GM20000 (cell line): ENCODE measurements around the gene SPACA9.

Experiments
- DNase-seq: peaks from one replicate; pipeline ENCODE4 v3.0.0; 2012; ENCODE audit warnings: low spot score
- CTCF ChIP-seq: IDR thresholded peaks from 2 replicates; pipeline ENCODE4 v1.5.1; 2012; ENCODE audit warnings: mild to moderate bottlenecking, control low read depth; ENCODE audit errors: extremely low read depth, missing control alignments

Gene SPACA9

DNA sequence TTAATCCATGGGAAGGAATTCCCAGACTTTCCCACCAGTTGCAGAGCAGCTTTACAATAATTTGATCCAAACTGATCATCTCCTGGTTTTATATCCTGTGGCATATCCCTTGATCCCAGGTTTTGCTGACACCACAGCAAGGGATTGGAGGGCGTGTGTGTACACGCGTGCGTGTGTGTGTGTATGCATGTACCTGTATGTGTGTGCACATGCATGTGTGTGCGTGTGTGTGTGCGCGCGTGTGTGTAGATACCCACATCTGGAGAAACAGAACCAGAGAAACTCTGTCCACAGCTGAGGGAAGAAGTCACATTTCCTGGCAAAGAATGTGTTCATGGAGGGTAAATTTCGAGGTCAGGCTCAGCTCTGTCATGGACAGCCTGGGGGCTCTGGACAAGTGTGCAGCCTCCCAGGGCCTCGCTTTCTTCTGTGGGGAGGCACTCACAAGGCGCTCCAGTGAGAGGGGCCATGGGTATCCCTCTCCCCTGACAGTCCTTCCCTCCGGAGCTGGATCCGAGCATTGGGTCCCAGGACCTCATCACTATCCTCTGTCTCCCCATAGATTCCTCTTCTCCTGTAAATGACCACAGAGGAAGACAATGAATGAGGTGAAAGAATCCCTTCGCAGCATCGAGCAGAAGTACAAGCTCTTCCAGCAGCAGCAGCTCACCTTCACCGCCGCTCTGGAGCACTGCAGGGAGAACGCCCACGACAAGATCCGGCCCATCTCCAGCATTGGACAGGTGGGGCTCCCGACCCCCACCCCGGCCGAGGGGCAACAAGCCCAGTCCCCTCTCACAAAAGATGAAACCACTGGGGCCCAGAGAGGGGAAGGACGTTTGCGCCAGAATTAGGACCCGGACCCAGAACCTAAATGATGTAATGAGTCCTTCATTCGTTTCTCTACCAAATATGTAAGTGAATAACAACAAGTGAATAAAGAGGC lies 4.9 kb downstream of the SPACA9 start:
- TF ChIP-seq CTCF = no peak
- no peak for DNase-seq

GRCh38 chr9:132885720-132886333 lies 7.1 kb downstream of the SPACA9 start:
- no peak for DNase-seq
- TF ChIP-seq CTCF = no peak

DNA sequence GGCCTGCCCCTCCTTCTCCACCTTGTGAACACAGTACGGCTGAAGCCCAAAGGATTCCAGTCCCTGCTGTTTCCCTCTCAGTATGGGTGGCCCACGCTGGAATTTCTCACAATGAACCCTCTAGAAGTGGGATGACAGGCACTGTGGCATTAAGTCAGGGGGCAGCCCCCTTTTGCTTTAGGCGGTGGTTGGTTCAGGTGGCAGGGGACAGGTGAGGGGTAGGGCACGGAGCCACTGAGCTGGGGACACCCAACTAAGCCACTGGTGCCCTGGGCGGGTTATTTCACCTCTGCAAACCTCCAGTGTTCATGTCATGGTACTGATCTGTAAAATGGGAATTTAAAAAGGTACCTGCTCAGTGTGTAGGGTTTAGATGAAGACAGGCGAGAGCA lies 7.6 kb downstream of the SPACA9 start:
- DNase-seq = no peak
- TF ChIP-seq CTCF = no peak

DNA sequence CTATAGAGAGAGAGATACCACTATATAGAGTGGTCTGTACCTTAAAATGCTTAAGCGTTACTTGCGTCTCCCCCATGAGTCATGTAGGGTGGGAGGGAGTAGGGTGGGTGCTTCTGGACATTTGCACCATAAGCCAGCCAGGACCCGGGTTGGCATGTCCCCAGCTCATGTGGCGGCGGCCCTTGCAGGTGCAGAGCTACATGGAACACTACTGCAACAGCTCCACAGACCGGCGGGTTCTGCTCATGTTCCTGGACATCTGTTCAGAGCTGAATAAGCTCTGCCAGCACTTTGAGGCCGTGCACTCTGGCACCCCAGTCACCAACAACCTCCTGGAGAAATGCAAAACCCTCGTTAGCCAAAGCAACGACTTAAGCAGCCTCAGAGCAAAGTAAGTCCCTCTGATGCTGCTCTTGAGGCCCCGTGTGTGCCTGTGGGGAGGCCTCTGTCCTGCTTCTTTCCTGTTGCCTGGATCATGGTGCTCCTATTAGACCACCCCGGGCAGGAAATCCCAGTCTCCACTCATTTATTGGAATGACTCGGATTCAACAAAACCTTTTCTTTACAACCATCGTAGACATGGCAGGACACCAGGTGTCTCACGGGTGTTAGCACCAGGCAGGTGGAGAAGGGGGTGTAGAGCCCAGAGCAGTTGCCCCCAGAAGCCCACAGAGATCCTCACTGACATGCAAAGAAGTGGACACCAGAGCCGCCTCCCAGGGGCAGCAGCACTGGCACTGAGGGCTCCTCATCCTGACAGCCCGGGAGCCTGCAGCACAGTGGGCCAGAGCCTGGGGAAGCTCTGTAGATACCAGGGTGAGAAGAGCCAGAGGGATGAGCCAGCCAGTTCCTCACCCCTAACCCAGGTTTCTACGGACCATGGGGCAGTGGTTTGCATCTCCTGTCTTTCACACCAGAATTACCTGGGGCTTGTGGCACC lies 8.8 kb downstream of the SPACA9 start:
- no peak for DNase-seq
- TF ChIP-seq CTCF = no peak

GRCh38 chr9:132888151-132888550 lies 9.5 kb downstream of the SPACA9 start:
- no peak for TF ChIP-seq CTCF
- DNase-seq = no peak

DNA sequence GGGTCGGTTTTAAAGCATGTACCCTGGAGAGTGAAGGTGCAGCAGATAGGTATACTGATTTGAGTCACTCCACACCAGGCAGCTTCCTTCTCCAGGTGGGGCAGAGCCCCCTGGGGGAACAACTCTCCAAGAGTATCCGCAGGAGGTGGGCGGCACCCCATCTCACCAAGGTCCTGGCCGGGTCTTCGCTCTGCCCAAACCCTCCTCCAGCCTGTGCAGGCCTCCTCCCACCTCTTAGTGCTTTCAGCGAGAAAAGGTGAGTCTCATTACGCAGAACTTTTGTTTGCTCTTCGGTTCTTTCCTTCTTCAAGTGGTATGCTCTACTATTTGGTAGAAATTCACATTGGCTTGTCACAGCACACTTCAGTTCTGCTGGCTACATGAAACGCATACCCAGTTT lies 13.7 kb downstream of the SPACA9 start:
- DNase-seq = no peak
- TF ChIP-seq CTCF = no peak
